ENCODE results near the gene EIF4ENIF1.
"Not testable (repeated sequence)": the region's sequence is repeated elsewhere in the genome, so short reads cannot be mapped to it uniquely, and the experiment has no call there.

The EIF4ENIF1 gene

GRCh38 chr22:31496735-31497146 lies 7.1 kb upstream of the EIF4ENIF1 start:
- peak in 11 of 42 donors; percentile 8 to 47 (median 23) for DNase-seq
- intact Hi-C loops (cut with DNase I) = loop anchor here (5.0 to 10.0 kb wide), 2 partner anchors 149 to 448 kb away; partner anchors contain the start of genes PATZ1 and YWHAH

GRCh38 chr22:31496007-31496734 lies 6.5 kb upstream of the EIF4ENIF1 start, which contains the start of gene SFI1:
TSS of gene SFI1 (plus strand) at chr22:31496536. CDS start at chr22:31508285, 11,749 bp downstream.
- peak; percentile 87 to 98 (median 95) for DNase-seq
- intact Hi-C loops (cut with DNase I) = loop anchor here (5.0 to 10.0 kb wide), 2 partner anchors 149 to 449 kb away; partner anchors contain the start of genes PATZ1 and YWHAH

- DNase-seq = peak in 3 of 42 donors; percentile 9 to 20 (median 9)
- intact Hi-C loops (cut with DNase I) = loop anchor here (5.0 to 10.0 kb wide), 2 partner anchors 148 to 449 kb away; partner anchors contain the start of genes PATZ1 and YWHAH
These were observed 5.7 kb upstream of the EIF4ENIF1 start for GRCh38 chr22:31495343-31495742.

- intact Hi-C loops (cut with DNase I) = loop anchor here (10.0 kb wide), 1 partner anchor 451 kb away; the partner anchor contains the start of gene YWHAH
- not testable (repeated sequence) for DNase-seq
These were observed 3.7 kb upstream of the EIF4ENIF1 start for GRCh38 chr22:31493355-31493754.

- intact Hi-C loops (cut with DNase I) = loop anchor here (10.0 kb wide), 1 partner anchor 453 kb away; the partner anchor contains the start of gene YWHAH
- no peak for DNase-seq
These were observed 2.5 kb upstream of the EIF4ENIF1 start for GRCh38 chr22:31492151-31492550.

GRCh38 chr22:31491218-31491962 lies 1.7 kb upstream of the EIF4ENIF1 start:
- intact Hi-C loops (cut with DNase I) = loop anchor here (10.0 kb wide), 1 partner anchor 453 kb away; the partner anchor contains the start of gene YWHAH

GRCh38 chr22:31490496-31490925 lies 869 bp upstream of the EIF4ENIF1 start:
- peak in 39 of 42 donors; percentile 21 to 71 (median 49) for DNase-seq
- intact Hi-C loops (cut with DNase I) = loop anchor here (10.0 kb wide), 1 partner anchor 454 kb away; the partner anchor contains the start of gene YWHAH

More at GRCh38 chr22:31491218-31491962, 1.7 kb upstream of the EIF4ENIF1 start:
- DNase-seq = no peak

GRCh38 chr22:31488988-31489617 lies 539 bp downstream of the EIF4ENIF1 start:
- DNase-seq = peak in 30 of 42 donors; percentile 8 to 65 (median 24)
- intact Hi-C loops (cut with DNase I) = loop anchor here (5.0 kb wide), 1 partner anchor 92 kb away; the partner anchor contains the start of gene DRG1

GRCh38 chr22:31488346-31488883 lies 1.2 kb downstream of the EIF4ENIF1 start:
- DNase-seq = no peak
- intact Hi-C loops (cut with DNase I) = loop anchor here (5.0 kb wide), 1 partner anchor 91 kb away; the partner anchor contains the start of gene DRG1

- intact Hi-C loops (cut with DNase I) = loop anchor here (5.0 kb wide), 1 partner anchor 90 kb away; the partner anchor contains the start of gene DRG1
These were observed 2.7 kb downstream of the EIF4ENIF1 start for GRCh38 chr22:31486951-31487350.

GRCh38 chr22:31486369-31486768 lies 3.3 kb downstream of the EIF4ENIF1 start:
- intact Hi-C loops (cut with DNase I) = loop anchor here (5.0 kb wide), 1 partner anchor 89 kb away; the partner anchor contains the start of gene DRG1
- not testable (repeated sequence) for DNase-seq

More at GRCh38 chr22:31486951-31487350, 2.7 kb downstream of the EIF4ENIF1 start:
- no peak for DNase-seq

- intact Hi-C loops (cut with DNase I); DNase-seq: not testable (repeated sequence)
These were observed 7.2 kb downstream of the EIF4ENIF1 start for GRCh38 chr22:31482470-31482869.

GRCh38 chr22:31481129-31481528 lies 8.5 kb downstream of the EIF4ENIF1 start:
- DNase-seq = no peak
- intact Hi-C loops (cut with DNase I) = no loop called here

GRCh38 chr22:31477329-31477728 lies 12.3 kb downstream of the EIF4ENIF1 start:
- intact Hi-C loops (cut with DNase I) = no loop called here

GRCh38 chr22:31475800-31476199 lies 13.8 kb downstream of the EIF4ENIF1 start:
- DNase-seq = no peak
- intact Hi-C loops (cut with DNase I) = no loop called here

More at GRCh38 chr22:31477329-31477728, 12.3 kb downstream of the EIF4ENIF1 start:
- DNase-seq = no peak

GRCh38 chr22:31474743-31475142 lies 14.9 kb downstream of the EIF4ENIF1 start:
- DNase-seq = no peak
- intact Hi-C loops (cut with DNase I) = no loop called here

- intact Hi-C loops (cut with DNase I) = no loop called here
- DNase-seq = no peak
These were observed 24.3 kb downstream of the EIF4ENIF1 start for GRCh38 chr22:31465307-31465706.

- intact Hi-C loops (cut with DNase I) = no loop called here
- no peak for DNase-seq
These were observed 27.9 kb downstream of the EIF4ENIF1 start for GRCh38 chr22:31461699-31462098.
